ENCODE data around the gene PLCL2. TPM values are rescaled to one million over a fixed set of nuclear protein-coding genes. Genes with fewer than 3 reads are reported as not detected.

Gene PLCL2
- total and polyA plus RNA-seq, 2 donors (not counting 1 experiment from before 2014, with no cell fraction given), result 21.7 to 55.2 TPM

GRCh38 chr3:17059989-17060550 is 175.3 kb downstream of the PLCL2 start:
- intact Hi-C loops (cut with micrococcal nuclease), result no loop called here
- Histone ChIP-seq H3K27me3 (replicated peaks in 1 of 4; ENCODE audit: control extremely low read depth in 1 of 4, control insufficient read depth in 3 of 4, insufficient read depth in 4 of 4, low read length in 3 of 4) (no peaks in the 10 kb centered on the region), H2AFZ (ENCODE audit: insufficient read depth, low read depth, low read length, poor library complexity, severe bottlenecking) (no peak overlapping the region), H3K79me2 (ENCODE audit: control insufficient read depth, insufficient read depth, low read length) (no peaks in the 10 kb centered on the region), H3K4me2 (replicated peaks; ENCODE audit: low read depth, low read length, poor library complexity, severe bottlenecking) (no peak overlapping the region), H3K27ac (ENCODE audit: low read length in 2 of 2) (no peak overlapping the region), H4K20me1 (ENCODE audit: control insufficient read depth, insufficient read depth, low read length, poor library complexity, severe bottlenecking) (peaks cover 5% of the 10 kb centered on the region), H3K9ac (ENCODE audit: low read length) (no peak overlapping the region), H3K4me1 (ENCODE audit: control insufficient read depth in 2 of 2, insufficient read depth in 2 of 2, low read length in 2 of 2) (no peaks in the 10 kb centered on the region), H3K4me3 (ENCODE audit: control extremely low read depth in 1 of 5, extremely low read depth in 1 of 5, insufficient read depth in 1 of 5, low read depth in 2 of 5, low read length in 4 of 5) (no peak overlapping the region), H3K9me3 (ENCODE audit: control extremely low read depth in 1 of 3, control insufficient read depth in 2 of 3, insufficient read depth in 1 of 3, low read length in 2 of 3) (no peaks in the 10 kb centered on the region), H3K36me3 (replicated peaks in 1 of 2; ENCODE audit: control extremely low read depth in 1 of 2, control insufficient read depth in 1 of 2, extremely low read depth in 1 of 2, insufficient read depth in 2 of 2, low read length in 1 of 2) (peaks cover 21 to 24% of the 10 kb centered on the region in 2 experiments)
- ATAC-seq (ENCODE audit: low read depth), result no peak
- ChIA-PET POLR2A (no interaction called here), CTCF (no interaction called here)
- no peaks in the 10 kb centered on the region for H3K27me3 Mint-ChIP-seq
- H3K27ac Mint-ChIP-seq, result no peak overlapping the region
- H3K9me3 Mint-ChIP-seq (ENCODE audit: insufficient read depth), result no peaks in the 10 kb centered on the region
- no peaks in the 10 kb centered on the region for H3K4me1 Mint-ChIP-seq
- no peak for DNase-seq
- TF ChIP-seq CTCF (IDR thresholded peaks at IDR 0.05), result no peak
- TF ChIP-seq EZH2 (IDR thresholded peaks at IDR 0.05; ENCODE audit: borderline replicate concordance, insufficient read depth, low read depth, low read length, poor library complexity, severe bottlenecking), result no peak
- no peak overlapping the region for H3K4me3 Mint-ChIP-seq
- no CpG with 5 or more reads among the region's 5 CpGs for WGBS (ENCODE audit: insufficient coverage)

- no peak for DNase-seq
- no peaks in the 10 kb centered on the region for H3K9me3 ChIP-seq (ENCODE audit: control extremely low read depth in 1 of 3, control insufficient read depth in 2 of 3, insufficient read depth in 1 of 3, low read length in 2 of 3)
- H3K4me2 ChIP-seq (replicated peaks; ENCODE audit: low read depth, low read length, poor library complexity, severe bottlenecking), result no peak overlapping the region
- Mint-ChIP-seq H3K4me3 (no peak overlapping the region), H3K4me1 (no peaks in the 10 kb centered on the region), H3K27me3 (no peaks in the 10 kb centered on the region), H3K9me3 (ENCODE audit: insufficient read depth) (no peaks in the 10 kb centered on the region), H3K27ac (no peak overlapping the region)
- H3K9ac ChIP-seq (ENCODE audit: low read length), result no peak overlapping the region
- H3K79me2 ChIP-seq (ENCODE audit: control insufficient read depth, insufficient read depth, low read length), result no peaks in the 10 kb centered on the region
- WGBS (ENCODE audit: insufficient coverage), result no CpG with 5 or more reads among the region's 3 CpGs
- TF ChIP-seq EZH2 (IDR thresholded peaks at IDR 0.05; ENCODE audit: borderline replicate concordance, insufficient read depth, low read depth, low read length, poor library complexity, severe bottlenecking), result no peak
- no peak for TF ChIP-seq CTCF (IDR thresholded peaks at IDR 0.05)
- H3K27ac ChIP-seq (ENCODE audit: low read length in 2 of 2), result no peak overlapping the region
- peaks cover 20 to 24% of the 10 kb centered on the region in 2 experiments for H3K36me3 ChIP-seq (replicated peaks in 1 of 2; ENCODE audit: control extremely low read depth in 1 of 2, control insufficient read depth in 1 of 2, extremely low read depth in 1 of 2, insufficient read depth in 2 of 2, low read length in 1 of 2)
- intact Hi-C loops (cut with micrococcal nuclease), result no loop called here
- H3K4me3 ChIP-seq (ENCODE audit: control extremely low read depth in 1 of 5, extremely low read depth in 1 of 5, insufficient read depth in 1 of 5, low read depth in 2 of 5, low read length in 4 of 5), result no peak overlapping the region
- H3K27me3 ChIP-seq (replicated peaks in 1 of 4; ENCODE audit: control extremely low read depth in 1 of 4, control insufficient read depth in 3 of 4, insufficient read depth in 4 of 4, low read length in 3 of 4), result no peaks in the 10 kb centered on the region
- ATAC-seq (ENCODE audit: low read depth), result no peak
- CTCF ChIA-PET, result interaction anchor here (0.6 kb wide), 1 partner anchor 11 kb away, joined by 3 read pairs; no protein-coding TSS in a partner anchor
- no peaks in the 10 kb centered on the region for H3K4me1 ChIP-seq (ENCODE audit: control insufficient read depth in 2 of 2, insufficient read depth in 2 of 2, low read length in 2 of 2)
- no peak overlapping the region for H2AFZ ChIP-seq (ENCODE audit: insufficient read depth, low read depth, low read length, poor library complexity, severe bottlenecking)
- POLR2A ChIA-PET, result no interaction called here
- peaks cover 5% of the 10 kb centered on the region for H4K20me1 ChIP-seq (ENCODE audit: control insufficient read depth, insufficient read depth, low read length, poor library complexity, severe bottlenecking)
These were observed 176.2 kb downstream of the PLCL2 start for GRCh38 chr3:17061005-17061404.

All from B cell (primary cell).